Activated T-cell treated with anti-CD3 and anti-CD28 coated beads, Interleukin-2, amount 50 U/mL, for 48 hours (primary cell): Measurements from ENCODE around the gene CYSRT1.
"Not testable (repeated sequence)": the region's sequence is repeated elsewhere in the genome, so short reads cannot be mapped to it uniquely, and the experiment has no call there.

Source experiments
- DNase-seq, 2 experiments: peaks; one replicate each; pipeline ENCODE4 v3.0.0-alpha.2; 2020

CYSRT1 gene

GRCh38 chr9:137239541-137240200 lies 14.7 kb downstream of the CYSRT1 start:
- not testable (repeated sequence) for DNase-seq

DNA sequence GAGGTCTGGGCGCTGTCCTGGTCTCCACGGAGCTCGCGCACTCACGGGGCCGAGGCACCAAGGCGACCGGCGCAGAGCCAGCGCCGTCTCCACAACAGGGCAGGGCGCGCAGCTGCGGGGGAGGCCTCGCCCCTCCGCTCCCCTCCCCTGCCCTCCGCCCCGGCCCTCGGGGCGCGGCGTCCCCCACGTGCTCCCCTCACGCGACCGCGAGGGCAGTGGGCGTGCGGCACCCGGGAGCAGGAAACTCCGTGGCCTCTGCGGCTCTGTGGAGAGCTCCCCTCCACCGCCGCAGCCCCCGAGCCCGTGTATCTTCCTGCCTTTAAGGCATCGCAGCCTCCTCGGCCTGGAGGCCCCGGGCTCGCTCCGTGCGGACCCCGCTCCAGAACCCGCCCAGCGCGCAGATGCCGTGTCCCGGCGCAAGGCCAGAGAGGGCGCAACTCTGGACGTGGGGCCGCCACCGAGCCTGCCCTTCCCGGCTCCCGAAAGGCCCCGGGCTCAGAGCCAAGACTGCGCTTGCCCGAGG lies 15.4 kb downstream of the CYSRT1 start:
- no peak for DNase-seq

GRCh38 chr9:137240841-137241489 lies 16.0 kb downstream of the CYSRT1 start, which contains the start of gene TUBB4B:
Gene TUBB4B (plus strand): TSS chr9:137241287. CDS start chr9:137241361, 74 bp downstream.
- DNase-seq = peak; percentile 97

- peak; percentile 70 to 78 for DNase-seq
These were observed 16.7 kb downstream of the CYSRT1 start for GRCh38 chr9:137241490-137242268.

- DNase-seq = no peak
These were observed 17.6 kb downstream of the CYSRT1 start for GRCh38 chr9:137242269-137243203.

- DNase-seq = not testable (repeated sequence)
These were observed 18.3 kb downstream of the CYSRT1 start for GRCh38 chr9:137243266-137243625.

DNA sequence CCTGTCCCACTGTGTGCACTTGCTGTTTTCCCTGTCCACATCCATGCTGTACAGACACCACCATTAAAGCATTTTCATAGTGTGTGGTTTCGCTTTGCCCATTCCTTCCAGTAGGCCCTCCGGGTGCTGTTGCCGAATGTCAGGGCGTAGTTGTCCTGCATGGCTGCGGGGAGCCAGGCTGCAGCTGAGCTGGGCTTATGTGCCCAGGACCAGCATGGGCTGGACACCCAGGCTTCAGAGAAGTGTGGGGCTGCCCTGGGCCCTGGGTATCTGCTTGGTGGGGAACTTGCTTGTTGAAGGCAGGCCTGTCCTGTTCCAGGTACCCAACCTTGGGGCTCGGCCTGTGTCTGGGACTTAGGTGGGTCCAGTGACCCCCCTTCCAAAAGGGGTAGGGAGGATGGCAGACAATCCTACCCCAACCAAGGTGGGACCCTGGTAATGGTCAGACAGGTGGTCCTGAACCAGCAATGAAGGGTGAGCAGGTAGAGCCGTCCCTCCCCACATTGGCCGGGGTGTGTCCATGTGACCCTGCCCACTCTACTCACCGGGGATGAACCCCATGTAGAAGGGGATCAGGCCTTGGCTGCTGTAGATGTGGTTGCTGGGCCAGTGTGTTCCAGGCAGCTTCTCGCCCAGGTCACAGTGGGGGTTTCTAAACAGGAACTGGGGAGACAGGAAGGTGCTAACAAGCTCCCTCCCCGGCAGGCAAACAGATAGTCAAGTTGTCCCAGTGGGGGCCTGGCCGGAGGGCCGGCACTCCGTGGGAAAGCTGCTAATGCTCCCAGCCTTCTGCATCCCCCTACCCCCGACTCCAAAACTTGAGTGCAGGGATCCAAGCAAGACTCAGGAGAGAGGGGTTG lies 18.9 kb downstream of the CYSRT1 start:
- peak in 1 of 2 experiments; percentile 57 for DNase-seq

GRCh38 chr9:137244486-137245449 lies 19.8 kb downstream of the CYSRT1 start:
- DNase-seq = no peak

DNA sequence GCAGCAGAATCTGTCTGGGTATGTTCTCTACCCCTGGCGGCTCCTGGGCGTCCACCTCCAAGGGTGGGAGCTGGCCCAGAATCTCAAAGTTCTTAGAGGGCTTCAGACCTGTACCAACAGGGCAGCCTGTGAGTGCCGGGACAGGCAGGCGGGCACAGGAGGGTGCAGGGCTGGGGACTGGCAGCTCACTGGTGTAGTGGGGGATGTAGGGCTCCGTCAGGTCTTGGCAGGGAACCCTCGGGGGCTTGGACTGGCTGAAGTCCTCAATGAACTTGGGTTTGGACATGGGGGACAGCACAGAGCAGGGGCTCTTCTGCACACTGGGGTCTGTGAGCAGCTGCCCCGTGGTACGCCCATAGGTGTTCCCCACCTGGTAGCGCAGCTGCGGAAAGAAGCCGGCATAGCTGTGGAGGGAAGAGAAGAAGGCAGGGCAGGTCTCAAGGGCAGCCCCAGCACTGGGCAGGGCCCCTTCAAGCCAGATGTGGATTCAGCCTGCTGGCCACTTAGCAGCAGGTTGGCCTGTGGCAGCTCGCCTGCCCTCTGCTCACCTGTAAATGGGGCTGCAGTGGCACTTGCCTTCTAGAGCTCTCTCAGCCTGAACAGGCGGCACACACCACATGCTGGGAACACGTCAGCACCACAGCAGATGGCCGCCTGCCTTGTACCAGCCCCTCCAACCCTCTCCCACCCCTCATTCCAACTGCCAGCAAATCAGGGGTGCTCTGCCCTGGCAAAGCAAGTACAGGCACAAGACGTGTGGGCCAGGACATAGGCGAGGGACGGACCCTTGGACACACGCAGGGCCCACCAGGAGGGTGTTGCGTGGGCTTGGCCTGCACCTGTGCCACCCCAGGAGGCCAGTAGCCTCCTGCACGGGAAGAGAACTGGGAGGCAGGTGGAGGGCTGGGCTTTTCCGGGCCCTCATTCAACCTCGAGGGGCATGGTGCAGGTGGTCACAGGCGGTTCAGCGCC lies 20.8 kb downstream of the CYSRT1 start:
- no peak for DNase-seq

GRCh38 chr9:137247135-137247915 lies 22.4 kb downstream of the CYSRT1 start:
- DNase-seq = no peak

- no peak for DNase-seq
These were observed 22.9 kb downstream of the CYSRT1 start for GRCh38 chr9:137247916-137248175.

DNA sequence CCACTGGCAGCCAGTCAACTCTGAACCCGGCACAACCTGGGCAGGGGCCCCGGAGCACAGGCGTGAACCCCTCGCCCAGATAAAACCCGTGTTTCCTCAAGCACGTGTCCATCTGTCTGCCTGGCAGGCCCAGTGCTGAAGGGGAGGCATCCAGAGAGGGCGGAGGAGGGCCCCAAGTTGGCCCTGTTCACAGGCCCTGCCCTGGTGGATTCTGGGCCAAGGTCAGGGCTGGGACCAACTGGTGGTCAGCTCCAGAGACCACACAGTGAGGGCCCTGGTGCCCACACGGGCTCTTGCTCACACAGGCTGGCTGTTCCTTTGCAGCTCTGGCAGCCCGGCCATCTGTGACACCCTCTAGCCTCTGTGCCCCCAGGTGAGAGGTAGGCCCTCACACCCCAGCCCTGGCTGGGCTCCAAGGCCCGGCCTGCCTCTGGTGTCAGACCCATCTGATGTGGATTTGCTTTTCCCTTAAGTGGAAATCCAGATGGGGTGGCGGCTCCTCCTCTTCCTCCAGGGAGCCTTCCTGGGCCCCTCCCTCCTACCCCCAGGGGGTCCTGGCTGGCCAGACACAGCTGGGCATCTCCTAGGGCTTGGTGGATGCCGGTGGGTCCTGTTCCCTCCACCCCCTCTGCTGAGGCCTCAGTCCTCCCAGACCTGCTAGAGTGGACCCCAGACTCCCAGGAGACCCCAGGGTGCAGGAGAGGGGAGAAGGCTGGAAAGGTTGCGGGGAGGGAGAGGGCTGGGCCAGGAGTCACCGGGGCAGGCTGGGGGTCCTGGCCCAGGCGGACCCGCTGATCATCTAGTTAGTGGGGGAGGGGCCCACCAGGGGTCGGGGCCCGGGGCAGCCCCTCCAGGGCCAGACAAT lies 25.6 kb downstream of the CYSRT1 start:
- DNase-seq = no peak

- DNase-seq = no peak
These were observed 26.2 kb downstream of the CYSRT1 start, which contains the start of gene STPG3 for GRCh38 chr9:137251194-137251461. Gene STPG3 (plus strand): TSS chr9:137251286. CDS start chr9:137251287, 1 bp downstream.

GRCh38 chr9:137251490-137252268 lies 26.7 kb downstream of the CYSRT1 start:
- no peak for DNase-seq

GRCh38 chr9:137252555-137253506 lies 27.9 kb downstream of the CYSRT1 start:
- DNase-seq = no peak
